Measurements from ENCODE around the gene HIC2. TPM values are rescaled to one million over a fixed set of nuclear protein-coding genes. Genes with fewer than 3 reads are reported as not detected.
"Not testable (repeated sequence)": the region's sequence is repeated elsewhere in the genome, so short reads cannot be mapped to it uniquely, and the experiment has no call there.

The HIC2 gene
- polyA plus RNA-seq, 3 donors = 0.34 to 3.9 (median 0.36) TPM

GRCh38 chr22:21442646-21443045 lies 25.5 kb downstream of the HIC2 start:
- H3K9me3 Mint-ChIP-seq; H3K27ac ChIP-seq (ENCODE audit: low read depth in 1 of 2, low read length in 2 of 2); H3K27me3 ChIP-seq (ENCODE audit: control insufficient read depth in 2 of 2, insufficient read depth in 2 of 2, low read length in 2 of 2); H3K4me2 ChIP-seq (replicated peaks; ENCODE audit: extremely low read depth, low read length, poor library complexity, severe bottlenecking); H3K9ac ChIP-seq (ENCODE audit: insufficient read depth, low read length, poor library complexity, severe bottlenecking); H2AFZ ChIP-seq (ENCODE audit: insufficient read depth, low read depth, low read length, poor library complexity, severe bottlenecking); H3K4me3 Mint-ChIP-seq; H3K27me3 Mint-ChIP-seq (ENCODE audit: low read depth in 3 of 3); H3K4me1 Mint-ChIP-seq; H3K9me3 ChIP-seq (replicated peaks in 1 of 2; ENCODE audit: control insufficient read depth in 1 of 2, insufficient read depth in 1 of 2, low read length in 2 of 2); H3K4me3 ChIP-seq (replicated peaks in 1 of 3; ENCODE audit: low read depth in 2 of 3, low read length in 3 of 3); intact Hi-C loops (cut with micrococcal nuclease); DNase-seq: not testable (repeated sequence)
- Mint-ChIP-seq H3K27ac (peak overlapping the region in 1 of 7 donors; percentile 46), H3K36me3 (peaks cover 20 to 36% of the 10 kb centered on the region in 2 donors)
- H3K36me3 ChIP-seq (replicated peaks in 1 of 2; ENCODE audit: control insufficient read depth in 1 of 2, insufficient read depth in 2 of 2, low read length in 2 of 2) = peaks cover 28 to 42% of the 10 kb centered on the region in 2 donors
- WGBS (ENCODE audit: insufficient coverage) = no CpG with 5 or more reads among the region's 15 CpGs
- peaks cover 11% of the 10 kb centered on the region for H4K20me1 ChIP-seq (ENCODE audit: insufficient read depth, low read length)
- peaks cover 19% of the 10 kb centered on the region for H3K79me2 ChIP-seq (ENCODE audit: insufficient read depth, low read length)
- H3K4me1 ChIP-seq (ENCODE audit: control insufficient read depth in 1 of 2, insufficient read depth in 2 of 2, low read length in 2 of 2) = peaks cover 8 to 10% of the 10 kb centered on the region in 2 donors

GRCh38 chr22:21443057-21443734 lies 26.0 kb downstream of the HIC2 start:
- Histone ChIP-seq H2AFZ (ENCODE audit: insufficient read depth, low read depth, low read length, poor library complexity, severe bottlenecking) (no peak overlapping the region), H3K27me3 (ENCODE audit: control insufficient read depth in 2 of 2, insufficient read depth in 2 of 2, low read length in 2 of 2) (no peaks in the 10 kb centered on the region), H3K4me3 (replicated peaks in 1 of 3; ENCODE audit: low read depth in 2 of 3, low read length in 3 of 3) (no peak overlapping the region), H3K36me3 (replicated peaks in 1 of 2; ENCODE audit: control insufficient read depth in 1 of 2, insufficient read depth in 2 of 2, low read length in 2 of 2) (peaks cover 28 to 42% of the 10 kb centered on the region in 2 donors), H3K9ac (ENCODE audit: insufficient read depth, low read length, poor library complexity, severe bottlenecking) (no peak overlapping the region), H3K4me1 (ENCODE audit: control insufficient read depth in 1 of 2, insufficient read depth in 2 of 2, low read length in 2 of 2) (peaks cover 8 to 10% of the 10 kb centered on the region in 2 donors), H3K27ac (ENCODE audit: low read depth in 1 of 2, low read length in 2 of 2) (no peak overlapping the region), H3K79me2 (ENCODE audit: insufficient read depth, low read length) (peaks cover 19% of the 10 kb centered on the region), H4K20me1 (ENCODE audit: insufficient read depth, low read length) (peaks cover 11% of the 10 kb centered on the region), H3K4me2 (replicated peaks; ENCODE audit: extremely low read depth, low read length, poor library complexity, severe bottlenecking) (no peak overlapping the region), H3K9me3 (replicated peaks in 1 of 2; ENCODE audit: control insufficient read depth in 1 of 2, insufficient read depth in 1 of 2, low read length in 2 of 2) (no peaks in the 10 kb centered on the region)
- no peak for TF ChIP-seq CTCF (IDR thresholded peaks at IDR 0.05)
- Mint-ChIP-seq H3K4me1 (peaks cover 5% of the 10 kb centered on the region), H3K27me3 (ENCODE audit: low read depth in 3 of 3) (no peaks in the 10 kb centered on the region), H3K36me3 (peaks cover 25 to 41% of the 10 kb centered on the region in 2 donors), H3K27ac (peak overlapping the region in 1 of 7 donors; percentile 46), H3K9me3 (no peaks in the 10 kb centered on the region), H3K4me3 (no peak overlapping the region)
- intact Hi-C loops (cut with micrococcal nuclease) = no loop called here
- no peak for DNase-seq
- WGBS (ENCODE audit: insufficient coverage) = 97% methylated on average over 11 of the region's 13 CpGs
